Endothelial cell of umbilical vein (primary cell): ENCODE measurements around the gene CD58.

Experiments
- CTCF ChIP-seq, 2 donors: IDR thresholded peaks; 1 replicate in 1 of 2; 2 replicates in 1 of 2; pipeline ENCODE4 v1.5.1; 2011; ENCODE audit warnings: low read length in 2 of 2, mild to moderate bottlenecking in 2 of 2, moderate library complexity in 2 of 2, control low read depth in 1 of 2, inconsistent platforms in 1 of 2, low read depth in 1 of 2; ENCODE audit not compliant: insufficient read depth in 1 of 2; ENCODE audit errors: extremely low read depth in 1 of 2
- EZH2 ChIP-seq: IDR thresholded peaks from 2 replicates; pipeline ENCODE4 v1.6.1; 2012; ENCODE audit warnings: borderline replicate concordance, low read depth, mild to moderate bottlenecking, moderate library complexity, low read length, inconsistent platforms; ENCODE audit not compliant: severe bottlenecking
- GATA2 ChIP-seq: IDR thresholded peaks from 2 replicates; pipeline ENCODE4 v1.7.0; 2011; ENCODE audit warnings: low read depth, mild to moderate bottlenecking, moderate library complexity, mixed read lengths, low read length; ENCODE audit not compliant: insufficient read length, insufficient read depth
- JUN ChIP-seq: IDR thresholded peaks from 2 replicates; pipeline ENCODE4 v1.6.1; 2011; ENCODE audit warnings: borderline replicate concordance, low read depth; ENCODE audit not compliant: insufficient read length, insufficient read depth
- MAX ChIP-seq: IDR thresholded peaks from 2 replicates; pipeline ENCODE4 v1.6.1; 2011; ENCODE audit not compliant: insufficient read depth, insufficient read length
- POLR2A ChIP-seq: IDR thresholded peaks from 2 replicates; pipeline ENCODE4 v1.6.1; 2012; ENCODE audit warnings: low read depth, mild to moderate bottlenecking, control low read depth, low read length
- POLR2AphosphoS5 ChIP-seq: IDR thresholded peaks from 2 replicates; pipeline ENCODE4 v1.6.1; 2012; ENCODE audit warnings: low read depth, mild to moderate bottlenecking, control low read depth, low read length, moderate library complexity; ENCODE audit not compliant: insufficient read depth

GRCh38 chr1:116496898-116497297 is 73.9 kb downstream of the CD58 start:
- TF ChIP-seq CTCF (IDR thresholded peaks at IDR 0.05; ENCODE audit: extremely low read depth in 1 of 2, insufficient read depth in 1 of 2, low read depth in 1 of 2, low read length in 2 of 2) (no peak), GATA2 (no peak), POLR2A (no peak), POLR2AphosphoS5 (no peak), EZH2 (no peak), MAX (no peak), JUN (no peak)
